GM12801 (cell line): Measurements from ENCODE around the gene DCP1B.

ENCODE experiments used
- TF ChIP-seq, protein P1 (sequence below): IDR thresholded peaks from one replicate; pipeline ENCODE4 v1.5.1; 2011; ENCODE audit warnings: control low read depth; ENCODE audit not compliant: insufficient read length; ENCODE audit errors: extremely low read depth

Gene DCP1B

DNA sequence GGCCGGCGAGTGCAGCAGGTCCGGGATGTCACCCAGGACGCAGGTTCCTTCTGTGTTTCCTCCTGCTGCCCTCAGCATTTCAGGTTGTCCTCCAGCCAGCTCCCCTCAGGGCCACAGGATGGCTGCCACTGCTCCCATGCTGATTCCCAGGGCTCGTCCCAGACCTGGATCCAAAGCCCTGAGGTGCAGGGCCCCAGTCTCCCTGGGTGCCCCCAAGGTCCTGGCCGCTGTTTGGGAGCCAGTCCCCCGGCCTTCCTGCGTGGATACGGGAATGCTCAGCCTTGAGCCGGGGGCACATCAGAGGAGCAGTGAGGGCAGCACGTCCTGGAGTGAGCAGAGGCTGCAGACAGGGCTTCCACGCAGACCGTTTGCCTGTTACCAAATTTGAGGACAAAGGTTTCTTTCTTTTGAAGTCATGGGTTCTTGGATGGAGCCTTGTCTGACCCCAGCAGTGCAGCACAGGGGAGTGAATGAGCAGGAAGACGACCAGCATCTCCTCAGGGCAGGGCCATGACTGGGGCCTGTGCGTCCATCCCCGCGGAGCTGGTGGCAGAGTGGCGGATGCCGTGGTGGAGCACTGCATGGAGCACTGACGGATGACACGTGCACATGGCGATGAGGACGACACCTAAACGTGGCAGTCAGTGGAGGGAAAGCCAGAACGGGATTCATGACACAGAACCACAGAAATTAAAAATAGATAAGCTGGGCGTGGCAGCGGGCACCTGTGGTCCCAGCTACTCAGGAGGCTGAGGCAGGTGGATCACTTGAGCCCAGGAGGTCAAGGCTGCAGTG, 73.3 kb downstream of the DCP1B start:
- TF ChIP-seq, protein P1, sequence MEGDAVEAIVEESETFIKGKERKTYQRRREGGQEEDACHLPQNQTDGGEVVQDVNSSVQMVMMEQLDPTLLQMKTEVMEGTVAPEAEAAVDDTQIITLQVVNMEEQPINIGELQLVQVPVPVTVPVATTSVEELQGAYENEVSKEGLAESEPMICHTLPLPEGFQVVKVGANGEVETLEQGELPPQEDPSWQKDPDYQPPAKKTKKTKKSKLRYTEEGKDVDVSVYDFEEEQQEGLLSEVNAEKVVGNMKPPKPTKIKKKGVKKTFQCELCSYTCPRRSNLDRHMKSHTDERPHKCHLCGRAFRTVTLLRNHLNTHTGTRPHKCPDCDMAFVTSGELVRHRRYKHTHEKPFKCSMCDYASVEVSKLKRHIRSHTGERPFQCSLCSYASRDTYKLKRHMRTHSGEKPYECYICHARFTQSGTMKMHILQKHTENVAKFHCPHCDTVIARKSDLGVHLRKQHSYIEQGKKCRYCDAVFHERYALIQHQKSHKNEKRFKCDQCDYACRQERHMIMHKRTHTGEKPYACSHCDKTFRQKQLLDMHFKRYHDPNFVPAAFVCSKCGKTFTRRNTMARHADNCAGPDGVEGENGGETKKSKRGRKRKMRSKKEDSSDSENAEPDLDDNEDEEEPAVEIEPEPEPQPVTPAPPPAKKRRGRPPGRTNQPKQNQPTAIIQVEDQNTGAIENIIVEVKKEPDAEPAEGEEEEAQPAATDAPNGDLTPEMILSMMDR = no peak

GRCh38 chr12:1929985-1930802, 74.1 kb downstream of the DCP1B start:
- TF ChIP-seq, protein P1 = no peak

GRCh38 chr12:1929241-1929984, 74.8 kb downstream of the DCP1B start:
- TF ChIP-seq, protein P1 = no peak

DNA sequence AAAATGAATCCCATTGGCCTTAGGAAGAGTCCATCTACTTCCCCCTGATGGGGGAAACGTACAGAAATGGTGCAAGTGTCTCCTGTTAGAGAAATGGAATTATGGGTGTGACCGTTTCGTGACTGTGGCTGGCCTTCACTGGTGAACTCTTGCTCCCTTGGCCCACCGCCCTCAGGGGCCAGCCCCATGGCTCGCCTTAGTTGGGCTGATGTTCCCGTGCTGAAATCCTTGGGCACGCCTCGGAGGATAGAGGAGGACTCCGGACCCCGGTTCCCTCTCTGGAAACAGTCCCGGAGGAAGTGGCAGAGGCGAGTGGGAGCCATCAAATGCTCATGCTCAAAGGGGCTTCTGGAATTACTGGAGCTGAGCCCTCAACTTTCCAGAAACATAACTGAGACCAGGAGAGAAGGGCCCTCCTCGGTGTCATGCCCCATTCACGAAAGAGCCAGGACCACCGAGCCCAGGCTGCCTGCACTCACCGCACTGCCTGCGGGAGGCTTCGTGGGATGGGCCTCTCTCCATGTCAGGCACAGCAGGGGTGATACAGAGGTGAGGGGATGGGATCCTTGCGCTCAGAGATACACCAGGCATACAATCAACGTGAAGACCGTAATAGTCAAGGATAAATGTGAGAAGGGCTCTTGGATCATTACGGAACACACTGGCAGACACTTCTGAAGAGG, 75.7 kb downstream of the DCP1B start:
- TF ChIP-seq, protein P1 = no peak

- TF ChIP-seq, protein P1 = no peak
These were observed 76.4 kb downstream of the DCP1B start for GRCh38 chr12:1927751-1928351.

GRCh38 chr12:1927051-1927680, 77.1 kb downstream of the DCP1B start:
- TF ChIP-seq, protein P1 = no peak
